ENCODE measurements around the gene PGLYRP4. TPM values are rescaled to one million over a fixed set of nuclear protein-coding genes. Genes with fewer than 3 reads are reported as not detected.

The PGLYRP4 gene
- total and polyA plus RNA-seq, 12 donors = not detected

DNA sequence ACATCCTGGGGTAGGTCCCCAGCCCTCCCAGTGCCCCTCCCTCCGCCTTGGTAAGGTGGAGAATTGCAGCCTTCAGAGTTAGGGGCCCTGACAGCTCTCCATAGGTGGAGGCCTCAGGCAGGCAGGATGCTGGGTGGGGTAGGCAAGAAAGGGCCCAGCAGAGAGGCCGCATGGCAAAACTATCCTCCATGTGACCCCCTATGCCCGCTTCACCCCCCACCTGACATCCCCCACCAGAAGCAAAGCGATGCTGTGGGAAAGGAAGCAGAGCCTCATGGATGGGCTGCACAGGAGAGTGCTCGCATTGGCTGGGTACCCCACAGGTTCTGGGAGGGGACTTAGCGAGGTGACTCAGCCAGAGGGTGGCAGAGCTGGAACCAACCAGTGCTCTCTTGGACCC, 10.6 kb upstream of the PGLYRP4 start:
- H3K9me3 ChIP-seq (replicated peaks in 1 of 3) = no peaks in the 10 kb centered on the region
- no peak overlapping the region for H3K27ac ChIP-seq
- H3K27me3 ChIP-seq = no peaks in the 10 kb centered on the region
- no peak overlapping the region for H3K4me3 ChIP-seq
- 71 to 89% (median 88%) methylated on average over 5 to 6 of the region's 6 CpGs for WGBS, 4 donors
- intact Hi-C loops (cut with DNase I) = no loop called here
- H3K36me3 ChIP-seq (replicated peaks in 1 of 2) = no peaks in the 10 kb centered on the region
- no peaks in the 10 kb centered on the region for H3K4me1 ChIP-seq (replicated peaks in 1 of 2)
- peak in 1 of 7 donors; percentile 39 for DNase-seq
- no peak for TF ChIP-seq CTCF (IDR thresholded peaks at IDR 0.05)
- TF ChIP-seq POLR2A (IDR thresholded peaks at IDR 0.05) = no peak

DNA sequence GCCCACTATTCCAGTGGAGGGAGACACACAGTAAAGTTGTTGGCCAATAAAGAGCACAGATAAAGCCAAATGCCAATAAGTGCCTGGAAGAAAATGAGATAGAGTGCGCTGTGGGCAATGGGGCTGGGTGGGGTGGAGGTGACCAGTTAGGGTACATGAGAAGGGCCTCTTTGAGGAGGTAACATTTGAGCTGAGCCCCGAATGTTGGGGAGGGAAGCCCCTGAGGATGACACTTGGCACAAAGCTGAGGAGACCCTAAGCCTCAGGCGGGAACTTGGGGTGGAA, 10.0 kb upstream of the PGLYRP4 start:
- intact Hi-C loops (cut with DNase I) = no loop called here
- no peaks in the 10 kb centered on the region for H3K9me3 ChIP-seq (replicated peaks in 1 of 3)
- no peaks in the 10 kb centered on the region for H3K36me3 ChIP-seq (replicated peaks in 1 of 2)
- H3K27me3 ChIP-seq = peaks cover 1% of the 10 kb centered on the region
- H3K4me3 ChIP-seq = peak overlapping the region in 1 of 4 donors; percentile 36
- H3K27ac ChIP-seq = peak overlapping the region in 3 of 5 donors; percentile 19 to 82 (median 56)
- no peaks in the 10 kb centered on the region for H3K4me1 ChIP-seq (replicated peaks in 1 of 2)
- peak in 2 of 7 donors; percentile 7 to 20 for DNase-seq
- TF ChIP-seq POLR2A (IDR thresholded peaks at IDR 0.05) (no peak), CTCF (IDR thresholded peaks at IDR 0.05) (no peak)
- 89% methylated on average over 3 of the region's 3 CpGs for WGBS, 4 donors

- Histone ChIP-seq H3K4me1 (replicated peaks in 1 of 2) (no peaks in the 10 kb centered on the region), H3K9me3 (replicated peaks in 1 of 3) (no peaks in the 10 kb centered on the region), H3K27ac (peak within 1 kb of the TSS in 4 of 5 donors; percentile 19 to 82 (median 42)), H3K4me3 (peak within 1 kb of the TSS in 1 of 4 donors; percentile 36), H3K27me3 (peaks cover 2% of the 10 kb centered on the region), H3K36me3 (replicated peaks in 1 of 2) (no peaks in the 10 kb centered on the region)
- TF ChIP-seq CTCF (IDR thresholded peaks at IDR 0.05) (peak in 1 of 6 experiments; percentile 0), POLR2A (IDR thresholded peaks at IDR 0.05) (peak in 1 of 2 donors; percentile 27)
- WGBS, 4 donors = 75 to 79% (median 77%) methylated on average over 11 of the region's 11 CpGs
- peak in 2 of 7 donors; percentile 5 to 42 for DNase-seq
- intact Hi-C loops (cut with DNase I) = no loop called here
Measured at GRCh38 chr1:153357853-153358690, 9.4 kb upstream of the PGLYRP4 start, which contains the start of gene S100A9. TSS of gene S100A9 (plus strand) at chr1:153357854. CDS start at chr1:153358284, 430 bp downstream.

GRCh38 chr1:153357076-153357852, 8.6 kb upstream of the PGLYRP4 start:
- WGBS, 4 donors = 43 to 73% (median 61%) methylated on average over 8 to 10 of the region's 10 CpGs
- intact Hi-C loops (cut with DNase I) = no loop called here
- H3K27ac ChIP-seq = peak overlapping the region in 3 of 5 donors; percentile 28 to 82 (median 56)
- no peaks in the 10 kb centered on the region for H3K4me1 ChIP-seq (replicated peaks in 1 of 2)
- no peak for TF ChIP-seq CTCF (IDR thresholded peaks at IDR 0.05)
- TF ChIP-seq POLR2A (IDR thresholded peaks at IDR 0.05) = no peak
- H3K9me3 ChIP-seq (replicated peaks in 1 of 3) = no peaks in the 10 kb centered on the region
- H3K27me3 ChIP-seq = peaks cover 2% of the 10 kb centered on the region
- DNase-seq = peak; percentile 7 to 80 (median 63)
- H3K36me3 ChIP-seq (replicated peaks in 1 of 2) = no peaks in the 10 kb centered on the region
- no peak overlapping the region for H3K4me3 ChIP-seq

All from adrenal gland (tissue), 12 donors.